CD4-positive, alpha-beta T cell treated with Interleukin-17A for 4 hours (primary cell): ENCODE data around the gene SRCIN1.

ENCODE experiments used
- DNase-seq: peaks from one replicate; pipeline ENCODE4 v3.0.0-alpha.2; 2020; ENCODE audit warnings: mixed read lengths

The SRCIN1 gene

GRCh38 chr17:38613981-38614779, 8.4 kb upstream of the SRCIN1 start:
- no peak for DNase-seq

GRCh38 chr17:38613525-38613980, 7.8 kb upstream of the SRCIN1 start:
- DNase-seq, result no peak

- DNase-seq, result no peak
These were observed 6.2 kb upstream of the SRCIN1 start for GRCh38 chr17:38611872-38612376.

- no peak for DNase-seq
These were observed 5.5 kb upstream of the SRCIN1 start for GRCh38 chr17:38611070-38611786.

- DNase-seq, result no peak
These were observed 3.7 kb upstream of the SRCIN1 start for GRCh38 chr17:38609280-38610031.

GRCh38 chr17:38608648-38609047, 2.9 kb upstream of the SRCIN1 start:
- no peak for DNase-seq

- no peak for DNase-seq
These were observed 1.2 kb upstream of the SRCIN1 start for GRCh38 chr17:38606646-38607611.

- no peak for DNase-seq
These were observed 326 bp downstream of the SRCIN1 start for GRCh38 chr17:38605411-38605840.

- DNase-seq, result peak; percentile 14
These were observed 1.0 kb downstream of the SRCIN1 start for GRCh38 chr17:38604479-38605403.

- DNase-seq, result no peak
These were observed 1.8 kb downstream of the SRCIN1 start for GRCh38 chr17:38603786-38604478.

- no peak for DNase-seq
These were observed 2.6 kb downstream of the SRCIN1 start for GRCh38 chr17:38602956-38603785.

- no peak for DNase-seq
These were observed 3.3 kb downstream of the SRCIN1 start for GRCh38 chr17:38602453-38602852.

- DNase-seq, result no peak
These were observed 4.0 kb downstream of the SRCIN1 start for GRCh38 chr17:38601539-38602351.

- DNase-seq, result no peak
These were observed 4.8 kb downstream of the SRCIN1 start for GRCh38 chr17:38600906-38601305.

GRCh38 chr17:38600416-38600815, 5.3 kb downstream of the SRCIN1 start:
- DNase-seq, result no peak

GRCh38 chr17:38599398-38599856, 6.3 kb downstream of the SRCIN1 start:
- DNase-seq, result no peak

- no peak for DNase-seq
These were observed 6.8 kb downstream of the SRCIN1 start for GRCh38 chr17:38598995-38599394.

GRCh38 chr17:38598536-38598935, 7.2 kb downstream of the SRCIN1 start:
- DNase-seq, result no peak
